DMS79 treated with DMSO at 0.1 percent for 48 hours (cell line): ENCODE data around the gene GNA14.
"Not testable (repeated sequence)": the region's sequence is repeated elsewhere in the genome, so short reads cannot be mapped to it uniquely, and the experiment has no call there.

Experiments
- DNase-seq: peaks from one replicate; lab custom pipeline; 2025; lab: John Stamatoyannopoulos, UW

The GNA14 gene

GRCh38 chr9:77648234-77649108 lies at the start of gene GNA14:
Gene GNA14, minus strand, starts transcription at chr9:77648322. Its CDS starts 529 bp downstream, at chr9:77647793.
- peak; percentile 31 for DNase-seq

- DNase-seq: no peak
Observed at GRCh38 chr9:77697238-77697984, 49.3 kb upstream of the GNA14 start.

DNA sequence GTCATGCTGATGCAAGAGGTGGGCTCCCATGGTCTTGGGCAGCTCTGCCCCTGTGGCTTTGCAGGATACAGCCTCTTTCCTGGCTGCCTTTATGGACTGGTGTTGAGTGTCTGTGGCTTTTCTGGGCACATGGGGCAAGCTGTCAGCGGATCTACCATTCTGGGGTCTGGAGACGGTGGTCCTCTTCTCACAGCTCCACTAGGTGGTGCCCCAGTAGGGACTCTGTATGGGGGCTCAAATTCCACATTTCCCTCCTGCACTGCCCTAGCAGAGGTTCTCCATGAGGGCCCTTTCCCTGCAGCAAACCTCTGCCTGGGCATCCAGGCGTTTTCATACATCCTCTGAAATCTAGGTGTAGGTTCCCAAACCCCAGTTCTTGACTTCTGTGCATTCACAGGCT lies 42.6 kb upstream of the GNA14 start:
- DNase-seq: not testable (repeated sequence)

- DNase-seq: not testable (repeated sequence)
Observed at GRCh38 chr9:77690119-77690518, 42.0 kb upstream of the GNA14 start.

- DNase-seq: not testable (repeated sequence)
Observed at GRCh38 chr9:77687737-77688136, 39.6 kb upstream of the GNA14 start.

- DNase-seq: no peak
Observed at GRCh38 chr9:77680581-77680980, 32.5 kb upstream of the GNA14 start.

DNA sequence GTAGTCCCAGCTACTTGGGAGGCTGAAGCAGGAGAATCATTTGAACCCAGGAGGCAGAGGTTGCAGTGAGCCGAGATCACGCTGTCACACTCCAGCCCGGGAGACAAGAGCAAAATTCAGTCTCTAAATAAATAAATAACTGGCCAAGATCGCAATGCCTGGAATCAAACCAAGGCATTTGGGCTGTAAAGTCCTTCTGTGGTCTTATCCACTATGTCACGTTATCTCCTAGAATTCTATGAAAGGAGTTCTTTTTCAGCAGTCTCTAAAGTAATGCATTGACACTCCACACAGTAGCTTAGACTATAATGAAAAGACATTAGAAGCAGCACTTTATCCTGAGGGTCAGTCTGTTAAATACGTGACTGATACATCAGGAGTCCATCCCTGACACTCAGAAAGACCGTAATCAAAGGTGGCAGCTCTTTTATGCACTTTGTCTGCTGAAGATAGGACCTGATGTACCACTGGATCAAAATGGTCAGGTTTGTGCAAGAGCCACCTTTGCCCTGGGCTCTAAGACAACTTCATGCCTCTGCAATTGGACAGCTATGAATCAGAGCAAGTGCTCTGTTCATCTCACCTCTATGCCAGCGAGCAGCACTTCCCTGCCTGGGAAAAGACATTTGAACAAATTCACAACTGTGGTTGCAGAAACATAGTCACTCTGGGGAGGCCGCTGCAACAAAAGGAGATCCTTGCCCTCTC lies 31.7 kb upstream of the GNA14 start:
- DNase-seq: no peak

DNA sequence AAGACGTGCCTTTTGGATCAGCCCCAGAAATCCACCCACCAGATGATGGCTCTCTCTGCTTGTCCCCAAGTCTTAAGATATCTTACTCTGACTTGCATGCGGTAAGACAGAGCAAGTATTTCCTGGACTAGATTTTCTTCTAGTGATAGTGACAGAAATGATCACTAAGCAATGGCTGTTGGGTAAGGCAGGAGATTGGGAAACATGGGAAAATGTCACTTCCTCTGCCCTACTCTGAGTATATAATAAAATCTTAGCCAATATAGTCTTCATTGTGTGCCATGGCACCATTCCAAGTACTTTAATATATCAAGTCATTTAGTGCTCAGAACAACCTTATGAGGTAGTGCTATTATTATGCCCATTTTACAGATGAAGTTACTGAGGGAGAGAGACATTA lies 31.0 kb upstream of the GNA14 start:
- DNase-seq: no peak

GRCh38 chr9:77677957-77678535 lies 29.9 kb upstream of the GNA14 start:
- no peak for DNase-seq

- peak; percentile 6 for DNase-seq
Observed at GRCh38 chr9:77677397-77677796, 29.3 kb upstream of the GNA14 start.

- DNase-seq: no peak
Observed at GRCh38 chr9:77673941-77674791, 26.0 kb upstream of the GNA14 start.

GRCh38 chr9:77672183-77672582 lies 24.1 kb upstream of the GNA14 start:
- DNase-seq: no peak

GRCh38 chr9:77667151-77667550 lies 19.0 kb upstream of the GNA14 start:
- no peak for DNase-seq

GRCh38 chr9:77663754-77664153 lies 15.6 kb upstream of the GNA14 start:
- DNase-seq: peak; percentile 43

DNA sequence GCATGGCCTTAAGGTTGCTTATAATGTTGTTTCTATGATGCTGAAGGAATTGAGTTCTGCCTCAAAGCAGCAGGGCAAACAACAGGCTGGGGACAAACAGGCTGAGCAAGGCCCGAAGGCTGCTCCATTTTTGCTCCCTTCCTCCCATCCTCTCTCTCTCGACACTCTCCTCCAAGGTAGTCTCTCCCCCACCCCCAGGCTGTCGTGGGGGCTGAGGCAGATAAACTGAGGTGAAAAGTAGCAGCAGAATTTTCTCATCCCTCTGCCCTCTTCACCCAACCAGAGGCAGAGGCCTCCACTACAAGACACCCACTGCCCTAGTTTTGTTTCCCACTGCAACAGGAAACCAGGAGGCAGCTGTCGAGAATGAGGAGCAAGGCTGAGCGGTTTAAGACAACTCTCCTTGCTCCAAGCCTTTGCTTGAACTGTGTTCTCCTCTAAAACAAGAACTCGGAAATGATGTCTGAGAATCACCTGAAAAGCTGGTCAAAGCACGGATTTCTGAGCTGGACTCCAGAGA lies 13.5 kb upstream of the GNA14 start:
- DNase-seq: no peak

DNA sequence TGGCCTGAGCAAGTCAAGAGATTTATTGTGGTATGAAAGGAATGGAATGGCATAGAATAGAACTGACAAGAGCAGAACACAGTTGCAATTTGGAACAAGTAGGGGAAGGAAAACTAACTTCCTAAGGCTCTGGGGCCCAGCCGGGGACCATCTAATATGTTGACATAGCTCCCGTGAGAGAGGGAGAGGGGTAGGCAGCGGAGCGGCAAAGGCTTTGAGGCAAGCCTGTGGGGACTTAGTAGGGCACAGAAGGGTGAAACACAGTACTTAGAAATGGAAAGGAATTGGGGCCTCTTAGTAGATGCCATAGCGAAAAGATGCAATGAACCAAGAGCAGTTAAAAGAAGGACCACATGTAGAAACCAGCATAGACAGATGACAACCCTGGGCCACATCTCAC lies 11.8 kb upstream of the GNA14 start:
- DNase-seq: no peak

DNA sequence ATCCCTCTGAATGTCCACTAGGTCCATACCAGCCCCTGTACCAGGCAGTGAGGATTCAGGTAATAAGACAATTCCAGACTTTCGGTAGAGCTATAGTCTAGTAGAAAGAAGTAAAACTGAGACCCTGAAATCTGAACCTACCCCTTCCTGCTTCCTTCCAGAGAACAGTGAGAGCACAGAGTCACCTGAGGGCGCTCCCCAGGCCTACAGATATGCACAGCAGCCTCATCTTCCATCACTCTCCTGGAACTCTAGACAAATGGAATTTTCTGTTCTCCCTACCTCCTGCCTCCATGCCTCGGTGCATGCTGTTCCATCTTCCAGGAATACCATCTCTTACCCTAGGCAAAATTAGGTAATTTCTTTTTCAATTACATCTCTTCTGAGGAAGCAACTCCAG lies 3.1 kb upstream of the GNA14 start:
- DNase-seq: no peak

DNA sequence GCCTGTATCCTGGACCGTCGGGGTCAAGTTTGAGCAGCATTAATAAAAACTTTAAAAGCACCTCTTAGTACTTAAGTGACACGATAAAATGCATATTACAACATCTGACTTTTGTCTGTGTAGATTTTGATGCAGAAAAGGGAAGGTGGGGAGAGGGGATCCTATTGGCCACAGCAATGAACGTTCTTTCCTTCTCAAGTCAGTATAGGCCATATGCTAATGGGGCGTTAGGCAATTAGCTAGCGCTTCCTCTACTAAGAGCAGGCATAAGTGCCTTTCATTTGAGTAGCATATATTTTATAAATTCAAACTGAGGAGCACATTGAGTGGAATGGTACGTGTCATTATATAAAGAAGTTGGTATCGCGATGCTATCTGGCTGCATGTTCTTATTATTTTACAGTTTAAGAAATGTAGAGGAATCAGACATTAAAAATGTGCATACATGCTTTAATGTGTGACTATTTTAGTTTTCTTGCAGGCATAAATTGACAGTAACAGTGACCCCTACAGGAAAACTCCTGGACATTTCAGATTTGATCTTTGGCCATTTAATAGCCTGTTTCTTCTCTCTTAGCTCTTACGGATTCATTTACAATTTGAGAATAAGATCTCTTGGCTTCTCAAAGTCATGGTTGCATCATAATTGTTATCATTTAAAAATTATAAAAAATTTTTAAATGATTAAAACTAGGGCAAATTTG lies 1.1 kb upstream of the GNA14 start:
- DNase-seq: no peak

DNA sequence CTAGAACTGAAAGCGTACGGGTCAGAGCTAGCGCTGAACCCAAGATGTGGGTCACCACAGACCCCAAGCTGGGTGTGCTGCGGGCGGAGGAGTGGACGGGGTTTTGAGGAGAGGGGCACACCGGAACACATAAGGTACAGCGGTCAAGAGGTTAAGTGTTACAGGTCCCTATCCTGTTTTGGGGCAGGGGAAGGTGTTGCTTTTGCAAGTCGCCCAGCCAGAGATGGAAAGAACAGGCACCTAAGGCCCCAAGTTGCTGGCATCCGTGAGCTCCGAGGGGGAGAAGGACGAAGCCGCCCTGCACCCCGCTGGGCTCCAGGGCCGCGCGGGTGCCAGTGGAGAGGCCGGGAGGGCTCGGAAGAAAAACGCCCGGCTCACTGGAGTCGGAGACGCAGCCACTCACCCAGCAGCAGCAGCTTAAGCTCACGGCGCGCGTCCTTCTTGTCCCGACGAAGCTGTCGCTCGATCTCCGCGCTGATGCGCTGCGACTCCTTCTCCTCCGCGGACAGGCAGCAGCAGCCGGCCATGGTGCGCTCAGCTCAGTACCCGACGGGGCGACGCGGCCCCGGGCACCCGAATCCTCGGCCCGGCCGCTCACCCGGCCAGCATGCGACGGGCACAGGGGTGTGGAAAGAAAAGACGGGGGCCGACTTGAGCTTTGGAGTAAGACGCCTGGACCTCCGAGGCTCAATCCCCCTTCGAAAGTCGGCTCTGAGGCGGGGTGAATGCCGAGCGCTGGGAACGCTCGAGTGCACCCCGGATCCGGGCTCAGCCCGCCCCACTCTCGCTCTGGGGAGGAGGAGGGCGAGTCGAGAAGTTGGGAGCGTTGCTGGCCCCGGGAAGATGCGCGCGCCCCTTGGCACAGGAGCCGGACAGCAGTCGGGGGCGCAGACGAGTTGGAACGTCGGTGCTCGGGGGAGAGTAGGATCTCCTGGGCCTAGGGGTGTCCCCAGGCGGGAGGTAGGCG lies 572 bp downstream of the GNA14 start:
- DNase-seq: no peak
